ENCODE results near the gene NCKAP5. TPM values are rescaled to one million over a fixed set of nuclear protein-coding genes. Genes with fewer than 3 reads are reported as not detected.

Gene NCKAP5
- polyA plus RNA-seq, 4 donors = 3.1 to 8.4 (median 7.2) TPM

DNA sequence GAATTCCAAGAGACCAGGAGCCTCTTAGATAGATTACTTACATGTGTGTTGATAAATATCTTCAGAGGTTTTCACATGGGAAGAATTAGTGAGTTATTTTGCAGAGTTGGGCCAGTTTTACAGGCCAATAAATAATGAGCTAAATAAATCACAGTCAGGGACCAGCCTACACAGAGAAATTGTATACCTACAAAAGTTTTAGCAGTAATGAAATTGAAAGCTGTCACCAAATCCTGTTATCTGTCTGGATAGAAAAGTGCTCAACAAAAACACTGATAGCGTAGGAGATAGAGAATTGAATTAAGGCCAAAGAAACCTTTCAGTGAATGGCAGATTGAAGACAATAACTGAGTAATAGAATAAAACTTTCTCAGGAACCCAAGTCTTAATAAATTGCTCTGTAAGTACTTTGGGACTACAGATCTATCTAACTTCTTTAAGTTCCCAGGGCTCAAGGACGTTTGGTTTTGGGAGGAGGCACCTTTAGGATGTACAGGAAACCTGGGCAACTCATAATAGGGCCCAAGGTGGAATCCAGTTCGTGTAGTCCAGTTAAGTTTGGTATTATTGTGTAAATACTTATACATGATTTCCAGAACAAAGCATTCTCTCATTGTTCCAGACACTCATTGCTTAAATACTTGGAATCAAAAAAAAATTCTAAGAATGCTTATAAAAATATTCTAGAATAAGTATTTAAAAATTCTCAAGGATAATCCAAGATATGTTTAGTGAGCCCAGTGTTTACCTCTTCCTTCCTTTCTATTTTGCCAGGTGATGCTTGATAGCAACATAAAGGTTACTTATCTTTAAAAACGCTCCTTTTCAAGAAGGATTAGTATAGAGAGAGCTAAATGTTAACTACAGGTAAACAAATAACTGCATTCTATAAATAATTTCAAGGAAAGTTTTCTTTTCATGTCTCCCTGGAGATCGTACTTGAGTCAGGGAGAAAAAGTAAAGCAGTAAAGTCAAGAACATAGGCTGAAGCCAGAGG is 134.5 kb downstream of the NCKAP5 start:
- DNase-seq (ENCODE audit: low read depth in 4 of 4, low spot score in 3 of 4) = no peak

DNA sequence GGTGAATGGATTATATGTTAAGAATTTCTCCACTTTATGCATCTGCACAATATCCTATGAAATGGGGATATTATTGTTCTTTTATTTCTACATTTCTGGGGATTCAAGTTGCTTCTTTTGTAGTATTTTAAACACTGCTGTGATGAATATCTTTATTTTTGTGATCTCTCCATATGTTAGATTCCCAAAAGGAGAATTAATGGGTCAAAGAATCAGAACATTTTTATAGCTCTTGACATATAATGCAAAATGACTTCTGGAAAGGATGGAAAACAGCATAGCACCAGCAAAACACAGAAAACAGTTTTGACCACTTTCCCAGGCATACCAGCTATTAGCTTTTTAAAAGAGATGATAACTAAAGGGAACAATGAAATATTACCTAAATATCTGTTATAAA is 135.5 kb downstream of the NCKAP5 start:
- no peak for DNase-seq (ENCODE audit: low read depth in 4 of 4, low spot score in 3 of 4)

- no peak for DNase-seq (ENCODE audit: low read depth in 4 of 4, low spot score in 3 of 4)
These were observed 137.0 kb downstream of the NCKAP5 start for GRCh38 chr2:133431289-133431688.

DNA sequence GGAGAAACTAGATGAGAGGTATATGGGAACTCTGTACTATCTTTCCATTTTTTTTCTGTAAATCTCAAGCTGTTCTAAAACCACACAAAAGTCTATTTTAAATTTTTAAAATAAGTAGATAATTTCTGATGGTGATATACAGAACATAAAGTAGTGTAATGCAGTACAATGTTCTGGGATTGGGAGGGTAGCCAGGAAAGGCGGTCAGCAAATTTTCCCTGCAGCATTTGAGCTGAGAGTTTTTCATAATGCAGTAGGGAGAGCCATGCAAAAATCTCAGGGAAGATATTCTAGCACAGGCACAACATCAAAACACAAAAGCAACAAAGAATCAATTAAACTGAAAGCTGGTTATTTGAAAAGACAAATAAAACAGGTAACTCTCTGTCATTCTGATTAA is 141.5 kb downstream of the NCKAP5 start:
- DNase-seq (ENCODE audit: low read depth in 4 of 4, low spot score in 3 of 4) = no peak

DNA sequence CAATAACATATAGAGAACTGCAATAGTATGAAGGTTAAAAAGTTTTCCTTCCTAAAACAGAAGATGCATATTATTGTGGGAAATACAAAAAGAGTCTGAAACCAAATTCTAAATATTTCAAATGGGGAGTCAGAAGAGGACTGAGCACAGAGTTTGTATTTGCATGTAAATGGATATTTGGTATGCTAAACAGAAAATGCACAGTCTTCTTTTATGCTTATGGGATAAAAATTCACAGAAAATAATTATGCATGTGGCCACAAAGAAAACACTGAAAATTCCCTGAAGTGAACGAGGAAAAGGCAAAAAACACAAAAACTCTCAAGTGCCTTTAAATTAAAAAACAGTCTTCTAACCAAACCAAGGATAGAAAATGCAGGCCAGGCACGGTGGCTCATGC is 142.7 kb downstream of the NCKAP5 start:
- DNase-seq (ENCODE audit: low read depth in 4 of 4, low spot score in 3 of 4) = no peak

DNA sequence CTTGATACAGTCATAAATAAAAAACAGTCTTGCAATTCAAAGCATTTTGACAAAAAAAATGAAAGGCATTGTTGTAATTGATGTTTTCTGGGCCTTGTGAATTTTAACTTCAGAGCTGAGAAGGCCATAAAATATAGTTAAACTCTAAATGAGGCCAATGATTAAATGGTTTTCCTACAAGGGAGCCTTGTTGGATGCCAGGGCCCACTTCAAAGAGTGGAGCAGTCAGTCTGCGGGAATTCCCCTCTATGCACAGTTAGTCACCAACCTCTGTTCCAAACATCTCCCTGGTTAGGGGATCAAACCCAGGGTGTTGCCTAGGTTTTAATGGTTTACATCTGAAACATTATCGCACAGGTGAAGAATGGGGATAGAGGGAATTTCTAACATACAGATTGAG is 143.4 kb downstream of the NCKAP5 start:
- no peak for DNase-seq (ENCODE audit: low read depth in 4 of 4, low spot score in 3 of 4)

GRCh38 chr2:133422931-133423351 is 145.3 kb downstream of the NCKAP5 start:
- DNase-seq (ENCODE audit: low read depth in 4 of 4, low spot score in 3 of 4) = no peak

DNA sequence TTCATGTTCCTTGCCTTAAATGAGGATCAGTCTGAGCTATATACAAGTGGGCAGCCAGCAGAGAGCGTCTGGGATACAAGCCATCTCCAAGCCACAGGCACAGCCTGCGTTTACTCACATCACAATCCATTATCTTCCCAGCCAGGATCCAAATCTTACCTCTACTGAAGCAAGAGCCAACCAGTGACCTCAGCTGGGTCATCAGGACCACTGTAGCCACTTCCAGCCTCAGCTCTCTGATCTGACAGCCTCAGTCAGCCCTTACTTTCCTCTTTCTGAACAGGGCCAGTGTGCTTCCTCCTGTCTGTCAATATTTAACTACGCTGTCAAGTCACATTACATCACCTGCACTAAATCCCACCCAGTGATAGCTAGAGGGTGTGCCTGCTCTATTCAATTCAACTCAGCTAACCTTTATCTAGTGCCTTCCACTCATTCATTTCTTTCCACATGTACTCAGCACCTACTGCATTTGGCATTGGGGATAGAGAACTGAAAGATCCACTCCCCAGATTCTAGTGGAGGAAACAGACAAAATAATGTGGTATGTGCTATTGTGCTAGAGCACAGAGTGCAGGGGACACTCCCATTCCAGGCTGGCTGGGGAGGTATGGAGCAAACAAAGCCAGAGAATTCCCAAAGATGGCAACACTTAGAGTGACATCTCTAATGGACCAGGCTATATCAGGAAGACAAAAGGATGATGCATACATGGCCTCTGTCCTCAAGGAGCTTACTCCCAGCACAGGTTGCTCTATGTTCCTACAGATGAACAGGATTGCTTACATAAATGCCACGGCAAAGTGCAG is 146.5 kb downstream of the NCKAP5 start:
- no peak for DNase-seq (ENCODE audit: low read depth in 4 of 4, low spot score in 3 of 4)

DNA sequence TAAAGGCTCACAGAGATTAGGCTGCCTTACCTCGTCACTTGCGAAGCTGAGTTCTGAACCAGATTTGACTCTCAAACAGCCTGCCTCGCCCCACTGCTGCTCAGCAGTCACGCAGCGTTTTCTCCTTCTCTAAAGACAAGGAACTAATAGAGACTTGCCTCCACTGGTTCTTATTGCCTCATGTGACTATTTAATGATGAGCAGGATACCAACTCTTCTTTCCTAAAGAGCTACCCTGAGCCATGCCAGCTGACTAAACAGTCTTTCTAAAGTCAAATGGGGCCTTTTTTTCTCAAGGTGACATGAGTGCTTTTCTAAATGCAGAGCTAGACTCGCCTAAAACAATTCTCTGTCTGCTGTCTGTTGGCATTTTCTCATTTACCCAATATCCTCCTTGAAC is 147.5 kb downstream of the NCKAP5 start:
- DNase-seq (ENCODE audit: low read depth in 4 of 4, low spot score in 3 of 4) = no peak

DNA sequence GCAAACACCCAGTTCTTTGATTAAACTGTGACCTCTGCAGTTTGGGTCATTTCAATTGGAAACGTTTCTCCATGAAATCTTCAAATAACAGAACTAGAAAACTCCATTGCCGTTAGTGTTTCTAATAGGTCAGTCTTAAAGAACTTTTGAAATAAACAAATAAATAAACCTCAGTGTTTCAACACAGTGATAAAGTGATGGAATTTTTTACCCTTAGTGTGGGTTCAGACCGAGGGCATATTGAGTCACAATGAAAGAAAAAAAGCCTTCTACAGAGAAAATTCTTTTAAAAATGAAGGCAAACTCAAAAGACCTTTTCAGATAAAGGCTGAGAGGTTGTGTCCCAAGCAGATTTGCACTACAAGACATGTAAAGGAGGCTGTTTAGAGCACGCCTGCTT is 149.6 kb downstream of the NCKAP5 start:
- DNase-seq (ENCODE audit: low read depth in 4 of 4, low spot score in 3 of 4) = no peak

DNA sequence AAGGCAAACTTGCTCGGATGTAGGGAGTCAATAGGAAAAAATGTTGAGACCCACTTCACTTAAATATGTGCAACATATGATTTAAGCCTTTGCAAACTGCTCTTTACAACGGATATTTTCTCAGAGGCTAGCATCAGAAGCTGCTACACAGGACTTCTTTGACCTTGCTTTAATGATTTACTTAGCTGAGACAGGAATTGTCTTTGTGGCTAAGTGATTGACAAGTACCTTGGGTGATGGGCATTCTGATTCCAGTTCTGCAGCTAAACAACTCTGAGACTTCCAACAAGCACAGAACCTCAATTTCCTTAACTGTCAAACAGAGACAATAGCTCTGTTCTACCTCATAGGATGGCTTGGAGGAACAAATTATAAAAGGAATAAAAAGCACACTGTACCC is 150.2 kb downstream of the NCKAP5 start:
- no peak for DNase-seq (ENCODE audit: low read depth in 4 of 4, low spot score in 3 of 4)

DNA sequence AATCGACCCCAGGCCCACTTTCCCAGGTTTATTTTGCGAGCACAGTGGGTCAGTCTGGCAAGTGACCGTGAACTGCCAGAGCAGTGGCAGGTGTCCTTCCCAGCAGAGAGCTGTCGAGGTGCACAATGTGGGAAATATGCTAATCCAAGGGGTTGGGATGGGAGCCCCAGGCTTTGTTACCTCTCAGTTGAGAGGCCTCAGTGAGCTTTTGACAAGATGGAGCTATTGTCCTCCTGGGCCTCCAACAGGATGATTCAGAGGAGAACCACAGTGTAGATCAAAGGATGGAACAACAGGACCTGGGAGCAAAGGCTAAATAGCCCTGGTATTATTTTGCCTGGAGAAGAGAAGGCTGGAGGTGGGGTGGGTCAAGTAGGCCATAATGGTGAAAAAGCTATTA is 150.8 kb downstream of the NCKAP5 start:
- DNase-seq (ENCODE audit: low read depth in 4 of 4, low spot score in 3 of 4) = no peak

DNA sequence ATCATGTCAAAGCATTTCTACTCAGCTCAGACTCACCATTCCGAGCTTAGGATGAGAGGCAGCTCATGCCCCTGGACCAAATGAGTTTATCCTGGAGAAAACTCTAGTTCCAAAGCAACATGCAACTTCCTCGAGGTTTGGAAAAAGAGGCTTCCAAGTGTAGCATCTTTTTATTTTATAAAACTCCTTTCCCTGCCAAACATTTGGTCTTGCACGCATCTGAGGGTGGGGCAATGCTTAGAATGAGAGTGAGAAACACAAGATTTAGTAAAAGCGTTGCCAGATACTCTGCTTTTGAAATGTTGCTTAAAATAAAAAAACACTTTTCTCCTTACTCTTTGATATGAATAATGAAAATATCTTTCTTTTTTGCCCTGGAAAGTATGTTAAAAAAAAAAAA is 151.5 kb downstream of the NCKAP5 start:
- DNase-seq (ENCODE audit: low read depth in 4 of 4, low spot score in 3 of 4) = no peak

GRCh38 chr2:133416146-133416545 is 152.1 kb downstream of the NCKAP5 start:
- DNase-seq (ENCODE audit: low read depth in 4 of 4, low spot score in 3 of 4) = no peak

GRCh38 chr2:133415210-133415876 is 152.9 kb downstream of the NCKAP5 start:
- no peak for DNase-seq (ENCODE audit: low read depth in 4 of 4, low spot score in 3 of 4)

GRCh38 chr2:133414486-133415209 is 153.6 kb downstream of the NCKAP5 start:
- no peak for DNase-seq (ENCODE audit: low read depth in 4 of 4, low spot score in 3 of 4)

- no peak for DNase-seq (ENCODE audit: low read depth in 4 of 4, low spot score in 3 of 4)
These were observed 154.4 kb downstream of the NCKAP5 start for GRCh38 chr2:133413863-133414262.

- DNase-seq (ENCODE audit: low read depth in 4 of 4, low spot score in 3 of 4) = no peak
These were observed 155.6 kb downstream of the NCKAP5 start for GRCh38 chr2:133412694-133413093.

DNA sequence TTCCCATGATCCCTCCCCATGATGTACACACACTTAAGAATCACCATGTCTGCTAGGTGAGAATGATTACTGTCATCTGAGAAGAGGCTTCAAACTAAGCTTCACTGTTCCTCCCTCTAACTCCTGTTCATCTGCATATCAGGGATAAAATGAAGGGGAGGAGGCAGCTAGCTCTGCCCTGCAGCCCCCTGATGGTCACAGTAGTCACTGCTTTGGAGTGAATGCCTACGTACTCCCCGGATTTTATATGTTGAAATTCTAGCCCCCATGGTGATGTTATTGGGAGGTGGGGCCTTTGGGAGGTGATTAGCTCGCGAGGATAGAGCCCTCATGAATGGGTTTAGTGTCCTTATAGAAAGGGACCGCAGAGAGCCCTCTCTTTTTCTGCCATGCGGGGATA is 156.4 kb downstream of the NCKAP5 start:
- DNase-seq (ENCODE audit: low read depth in 4 of 4, low spot score in 3 of 4) = no peak

GRCh38 chr2:133411101-133411500 is 157.2 kb downstream of the NCKAP5 start:
- DNase-seq (ENCODE audit: low read depth in 4 of 4, low spot score in 3 of 4) = no peak
